Upper lobe of left lung (tissue), 6 donors: Measurements from ENCODE around the gene ZNF593. TPM values are rescaled to one million over a fixed set of nuclear protein-coding genes. Genes with fewer than 3 reads are reported as not detected.
A peak's percentile ranks its signal among the peaks of the same experiment; 100 is the strongest.

Source experiments
- ATAC-seq, 2 donors: fragments of 200-7000 bp; cut with Tn5 transposase; one replicate each; pipeline ENCODE4 v1.9.1; 2022; ENCODE audit warnings: mild to moderate bottlenecking in 2 of 2, moderate library complexity in 2 of 2; ENCODE audit not compliant: low FRiP score in 2 of 2
- DNase-seq, 2 donors: peaks; one replicate each; pipeline ENCODE4 v3.0.0-alpha.2; 2019 to 2020
- H3K27ac ChIP-seq, 4 donors: fragments of 200-600 bp; sonication (generic); one replicate each; pipeline ENCODE4 v1.5.1; 2016 to 2019
- H3K27me3 ChIP-seq, 4 donors: fragments of 200-600 bp; sonication (generic); one replicate each; pipeline ENCODE4 v1.5.1; 2017 to 2019
- H3K36me3 ChIP-seq, 4 donors: fragments of 200-600 bp; sonication (generic); one replicate each; pipeline ENCODE4 v1.5.1; 2016 to 2019
- H3K4me1 ChIP-seq, 4 donors: fragments of 200-600 bp; sonication (generic); one replicate each; pipeline ENCODE4 v1.5.1; 2018 to 2019
- H3K4me3 ChIP-seq, 4 donors: fragments of 200-600 bp; sonication (generic); one replicate each; pipeline ENCODE4 v1.5.1; 2017 to 2019; ENCODE audit warnings: mild to moderate bottlenecking in 2 of 4, moderate library complexity in 1 of 4
- H3K9me3 ChIP-seq, 4 donors: fragments of 200-600 bp; sonication (generic); one replicate each; pipeline ENCODE4 v1.5.1; 2018 to 2019
- CTCF ChIP-seq, 6 experiments: fragments of 450-650 bp in 4 of 6; fragments of 200-600 bp in 2 of 6; sonication (generic) in 2 of 6; IDR thresholded peaks; one replicate each; pipeline ENCODE4 v1.5.1; 2016 to 2019; ENCODE audit warnings: antibody characterized with exemption in 6 of 6
- EP300 ChIP-seq, 4 donors: sonication (generic); formaldehyde crosslinking; IDR thresholded peaks; one replicate each; pipeline ENCODE4 v1.5.1; 2017; ENCODE audit warnings: antibody characterized with exemption in 4 of 4, control low read depth in 2 of 4
- POLR2A ChIP-seq, 4 donors: fragments of 450-650 bp; IDR thresholded peaks; one replicate each; pipeline ENCODE4 v1.5.1; 2016 to 2017; ENCODE audit warnings: antibody characterized with exemption in 4 of 4, mild to moderate bottlenecking in 2 of 4
- POLR2AphosphoS5 ChIP-seq, 2 donors: sonication (generic); formaldehyde crosslinking; IDR thresholded peaks; one replicate each; pipeline ENCODE4 v1.5.1; 2017; ENCODE audit warnings: antibody characterized with exemption in 2 of 2
- WGBS, 2 donors: methylation state at CpG; one replicate each; pipeline ENCODE4 v1.1.5; 2017 to 2018; 5-methylcytosine and 5-hydroxymethylcytosine counted together
- total RNA-seq, 6 donors: library from RNA; depleted of rRNA in 4 of 6; stranded (reverse); fragments of >200 nt in 4 of 6; gene quantifications; one replicate each; pipeline versions ENCODE4 v1.1.0 to v1.2.1, GENCODE V29; 2016 to 2021
- donor health status: DM: no; HTN: no; CAD: no; lungs with moderate emphysema.
- donor health status: DM: no; HTN: yes; CAD: no; lungs with severe emphysema.

Gene ZNF593
- total RNA-seq, 6 donors from 2014 or later, result 9.8 to 46.5 (median 29.2) TPM

GRCh38 chr1:26171084-26172072 lies 1.7 kb downstream of the ZNF593 start, which contains the start of gene ZNF593OS:
Gene ZNF593OS (minus strand): TSS chr1:26171832. CDS start chr1:26171661, 171 bp downstream.
- Histone ChIP-seq H3K9me3 (no peaks in the 10 kb centered on the region), H3K27ac (peak within 1 kb of the TSS in 1 of 4 donors; percentile 89), H3K27me3 (no peaks in the 10 kb centered on the region), H3K4me3 (peak within 1 kb of the TSS in 3 of 4 donors; percentile 73 to 96 (median 73)), H3K4me1 (peaks cover 9 to 17% (median 13%) of the 10 kb centered on the region in 4 donors), H3K36me3 (peaks cover 0 to 7% (median 0%) of the 10 kb centered on the region in 4 donors)
- DNase-seq, result no peak
- 88 to 93% methylated on average over 31 to 34 of the region's 34 CpGs for WGBS, 2 donors
- ATAC-seq, result no peak
- TF ChIP-seq POLR2A (IDR thresholded peaks at IDR 0.05) (no peak), CTCF (IDR thresholded peaks at IDR 0.05) (no peak), POLR2AphosphoS5 (IDR thresholded peaks at IDR 0.05) (no peak), EP300 (IDR thresholded peaks at IDR 0.05) (no peak)

- H3K4me3 ChIP-seq, result no peak overlapping the region
- no peak for ATAC-seq
- WGBS, 2 donors, result 93 to 95% methylated on average over 8 of the region's 8 CpGs
These were observed 5.6 kb downstream of the ZNF593 start for GRCh38 chr1:26175346-26175745.

GRCh38 chr1:26177182-26177684 lies 7.5 kb downstream of the ZNF593 start, which contains the start of gene CNKSR1:
Gene CNKSR1 (plus strand): TSS chr1:26177491. CDS start chr1:26177548, 57 bp downstream.
- Histone ChIP-seq H3K27ac (peak within 1 kb of the TSS; percentile 41 to 74 (median 58)), H3K4me3 (peak within 1 kb of the TSS in 3 of 4 donors; percentile 41 to 42 (median 42)), H3K36me3 (peaks cover 0 to 12% (median 2%) of the 10 kb centered on the region in 4 donors), H3K4me1 (peaks cover 0 to 8% (median 2%) of the 10 kb centered on the region in 4 donors), H3K9me3 (no peaks in the 10 kb centered on the region), H3K27me3 (no peaks in the 10 kb centered on the region)
- WGBS, 2 donors, result 46 to 47% methylated on average over 5 to 21 of the region's 21 CpGs
- TF ChIP-seq POLR2AphosphoS5 (IDR thresholded peaks at IDR 0.05), result peak in 1 of 2 donors; percentile 42
- TF ChIP-seq CTCF (IDR thresholded peaks at IDR 0.05), result peak in 1 of 6 experiments; percentile 38
- TF ChIP-seq EP300 (IDR thresholded peaks at IDR 0.05), result no peak
- peak in 2 of 4 donors; percentile 40 to 66 for TF ChIP-seq POLR2A (IDR thresholded peaks at IDR 0.05)
- ATAC-seq (peak; percentile 81 to 95), DNase-seq (peak; percentile 90 to 91)

More at GRCh38 chr1:26175346-26175745, 5.6 kb downstream of the ZNF593 start:
- peaks cover 7 to 15% (median 11%) of the 10 kb centered on the region in 4 donors for H3K4me1 ChIP-seq
- H3K27ac ChIP-seq, result no peak overlapping the region
- no peaks in the 10 kb centered on the region for H3K27me3 ChIP-seq
- TF ChIP-seq POLR2AphosphoS5 (IDR thresholded peaks at IDR 0.05) (no peak), POLR2A (IDR thresholded peaks at IDR 0.05) (no peak), CTCF (IDR thresholded peaks at IDR 0.05) (no peak), EP300 (IDR thresholded peaks at IDR 0.05) (no peak)
- peaks cover 0 to 7% (median under 1%) of the 10 kb centered on the region in 4 donors for H3K36me3 ChIP-seq
- DNase-seq, result no peak
- H3K9me3 ChIP-seq, result no peaks in the 10 kb centered on the region

- Histone ChIP-seq H3K27me3 (no peaks in the 10 kb centered on the region), H3K9me3 (no peaks in the 10 kb centered on the region), H3K27ac (no peak overlapping the region), H3K4me3 (no peak overlapping the region), H3K4me1 (peaks cover 0 to 8% (median 2%) of the 10 kb centered on the region in 4 donors), H3K36me3 (peaks cover 0 to 26% (median 9%) of the 10 kb centered on the region in 4 donors)
- TF ChIP-seq POLR2A (IDR thresholded peaks at IDR 0.05), result no peak
- no peak for TF ChIP-seq CTCF (IDR thresholded peaks at IDR 0.05)
- no peak for TF ChIP-seq EP300 (IDR thresholded peaks at IDR 0.05)
- TF ChIP-seq POLR2AphosphoS5 (IDR thresholded peaks at IDR 0.05), result no peak
- 79% methylated on average over 2 to 4 of the region's 4 CpGs for WGBS, 2 donors
- DNase-seq (no peak), ATAC-seq (no peak)
These were observed 10.3 kb downstream of the ZNF593 start for GRCh38 chr1:26180010-26180506.
